Caco-2 (cell line): Measurements from ENCODE around the gene PBX4. TPM values are rescaled to one million over a fixed set of nuclear protein-coding genes. Genes with fewer than 3 reads are reported as not detected.

Experiments used
- BruUV-seq: library from RNA; stranded (reverse); fragments of 400-500 nt; replicated peaks from 2 replicates; lab custom pipeline; 2021; lab: Mats Ljungman, UMichigan
- CTCF ChIA-PET: fragments of 300-600 bp; sonication (Branson Sonifier 250); formaldehyde crosslinking; loops from one replicate; lab custom pipeline; 2022; ENCODE audit warnings: antibody characterized with exemption; lab: Charles Lee
- POLR2A ChIA-PET: fragments of 300-600 bp; sonication (Branson Sonifier 250); formaldehyde crosslinking; loops from one replicate; lab custom pipeline; 2022; ENCODE audit warnings: antibody characterized with exemption; lab: Charles Lee
- DNase-seq, 2 experiments: peaks; one replicate each; pipeline versions ENCODE4 v3.0.0 to v3.0.0-alpha.2; 2020 to 2022
- H3K27me3 ChIP-seq: replicated peaks from 2 replicates; pipeline ENCODE4 v1.6.0; 2011; ENCODE audit warnings: low read length; ENCODE audit not compliant: control insufficient read depth, insufficient read depth
- H3K36me3 ChIP-seq: 2 replicates; pipeline ENCODE4 v1.5.1; 2011; ENCODE audit warnings: low read length; ENCODE audit not compliant: control insufficient read depth, insufficient read depth
- H3K4me1 ChIP-seq: fragments of 250-450 bp; sonication (Bioruptor Pico); 2 replicates; pipeline ENCODE4 v1.5.1; 2020; ENCODE audit warnings: mild to moderate bottlenecking
- H3K4me3 ChIP-seq: 2 replicates; pipeline ENCODE4 v1.5.1; 2011; ENCODE audit warnings: low read depth, mild to moderate bottlenecking, control low read depth, low read length
- H3K9me3 ChIP-seq: fragments of 250-450 bp; sonication (Bioruptor Pico); 2 replicates; pipeline ENCODE4 v1.5.1; 2020; ENCODE audit warnings: mild to moderate bottlenecking, moderate library complexity
- H3K27ac Mint-ChIP-seq: one replicate; pipeline ENCODE4 v1.8.0; 2022; ENCODE audit warnings: mixed read lengths; ENCODE audit not compliant: unreplicated experiment
- H3K27me3 Mint-ChIP-seq: one replicate; pipeline ENCODE4 v1.8.0; 2022; ENCODE audit warnings: mixed read lengths; ENCODE audit not compliant: insufficient read depth, unreplicated experiment
- H3K36me3 Mint-ChIP-seq: one replicate; pipeline ENCODE4 v1.8.0; 2022; ENCODE audit warnings: mild to moderate bottlenecking, mixed read lengths; ENCODE audit not compliant: insufficient read depth, unreplicated experiment
- H3K4me1 Mint-ChIP-seq: one replicate; pipeline ENCODE4 v1.8.0; 2022; ENCODE audit warnings: low read depth, mixed read lengths; ENCODE audit not compliant: unreplicated experiment
- H3K4me3 Mint-ChIP-seq: one replicate; pipeline ENCODE4 v1.8.0; 2022; ENCODE audit warnings: mild to moderate bottlenecking, moderate library complexity, mixed read lengths; ENCODE audit not compliant: unreplicated experiment
- H3K9me3 Mint-ChIP-seq: one replicate; pipeline ENCODE4 v1.8.0; 2022; ENCODE audit warnings: mixed read lengths; ENCODE audit not compliant: unreplicated experiment
- CTCF ChIP-seq, 2 experiments: fragments of 200-600 bp in 1 of 2; IDR thresholded peaks; 1 replicate in 1 of 2; 2 replicates in 1 of 2; pipeline versions ENCODE4 v1.5.1 to v1.8.0; 2011 to 2022; ENCODE audit warnings: antibody characterized with exemption in 1 of 2, control low read depth in 1 of 2, inconsistent platforms in 1 of 2, low read depth in 1 of 2, low read length in 1 of 2, mild to moderate bottlenecking in 1 of 2, moderate library complexity in 1 of 2; ENCODE audit not compliant: insufficient read depth in 1 of 2, severe bottlenecking in 1 of 2, unreplicated experiment in 1 of 2
- intact Hi-C: fragments of 100-400 bp; cut with micrococcal nuclease; formaldehyde crosslinking; loops from one replicate; pipeline ENCODE4 v1.10.0; 2022; ENCODE audit not compliant: unreplicated experiment
- total RNA-seq: library from RNA; stranded (reverse); gene quantifications from 2 replicates; pipeline ENCODE4 v1.2.3, GENCODE V29; 2022

The PBX4 gene
- total RNA-seq, 1 experiment from 2014 or later: 3.5 TPM

GRCh38 chr19:19547674-19548336, 70.7 kb downstream of the PBX4 start:
- Histone ChIP-seq H3K36me3 (no peaks in the 10 kb centered on the region), H3K9me3 (no peaks in the 10 kb centered on the region), H3K27me3 (no peaks in the 10 kb centered on the region), H3K4me1 (no peaks in the 10 kb centered on the region), H3K4me3 (no peak overlapping the region)
- TF ChIP-seq CTCF (IDR thresholded peaks at IDR 0.05; ENCODE audit: insufficient read depth in 1 of 2, low read depth in 1 of 2, low read length in 1 of 2, severe bottlenecking in 1 of 2, unreplicated experiment in 1 of 2): no peak
- Mint-ChIP-seq H3K4me1 (no peaks in the 10 kb centered on the region), H3K9me3 (no peaks in the 10 kb centered on the region), H3K27ac (no peak overlapping the region), H3K4me3 (no peak overlapping the region), H3K27me3 (peaks cover 4% of the 10 kb centered on the region), H3K36me3 (no peaks in the 10 kb centered on the region)
- BruUV-seq: no TSS peak
- DNase-seq: no peak
- ChIA-PET POLR2A (no interaction called here), CTCF (no interaction called here)
- intact Hi-C loops: no loop called here

GRCh38 chr19:19546751-19547162, 71.7 kb downstream of the PBX4 start:
- no peaks in the 10 kb centered on the region for H3K36me3 ChIP-seq
- H3K4me1 ChIP-seq: no peaks in the 10 kb centered on the region
- TF ChIP-seq CTCF (IDR thresholded peaks at IDR 0.05; ENCODE audit: insufficient read depth in 1 of 2, low read depth in 1 of 2, low read length in 1 of 2, severe bottlenecking in 1 of 2, unreplicated experiment in 1 of 2): no peak
- H3K27me3 Mint-ChIP-seq: peaks cover 4% of the 10 kb centered on the region
- no peaks in the 10 kb centered on the region for H3K4me1 Mint-ChIP-seq
- ChIA-PET CTCF (no interaction called here), POLR2A (no interaction called here)
- H3K36me3 Mint-ChIP-seq: no peaks in the 10 kb centered on the region
- no peak for DNase-seq
- H3K9me3 ChIP-seq: no peaks in the 10 kb centered on the region
- BruUV-seq: no TSS peak
- no peaks in the 10 kb centered on the region for H3K27me3 ChIP-seq
- H3K4me3 ChIP-seq: no peak overlapping the region
- H3K27ac Mint-ChIP-seq: no peak overlapping the region
- intact Hi-C loops: no loop called here
- H3K4me3 Mint-ChIP-seq: no peak overlapping the region
- no peaks in the 10 kb centered on the region for H3K9me3 Mint-ChIP-seq

- DNase-seq: no peak
- H3K27ac Mint-ChIP-seq: no peak overlapping the region
- H3K4me3 ChIP-seq: no peak overlapping the region
- H3K36me3 Mint-ChIP-seq: no peaks in the 10 kb centered on the region
- H3K9me3 ChIP-seq: no peaks in the 10 kb centered on the region
- H3K27me3 Mint-ChIP-seq: peaks cover 4% of the 10 kb centered on the region
- H3K4me1 ChIP-seq: no peaks in the 10 kb centered on the region
- intact Hi-C loops: no loop called here
- no peaks in the 10 kb centered on the region for H3K27me3 ChIP-seq
- no peak for TF ChIP-seq CTCF (IDR thresholded peaks at IDR 0.05; ENCODE audit: insufficient read depth in 1 of 2, low read depth in 1 of 2, low read length in 1 of 2, severe bottlenecking in 1 of 2, unreplicated experiment in 1 of 2)
- H3K4me3 Mint-ChIP-seq: no peak overlapping the region
- CTCF ChIA-PET: no interaction called here
- H3K4me1 Mint-ChIP-seq: no peaks in the 10 kb centered on the region
- POLR2A ChIA-PET: no interaction called here
- H3K36me3 ChIP-seq: no peaks in the 10 kb centered on the region
- no peaks in the 10 kb centered on the region for H3K9me3 Mint-ChIP-seq
- BruUV-seq: no TSS peak
Observed at GRCh38 chr19:19545707-19546106, 72.8 kb downstream of the PBX4 start.
